Cerebellar cortex (tissue), 1 donor: Measurements from ENCODE around the gene LRRC74B.
"Not testable (repeated sequence)": the region's sequence is repeated elsewhere in the genome, so short reads cannot be mapped to it uniquely, and the experiment has no call there.

Source experiments
- DNase-seq: peaks from one replicate; pipeline ENCODE4 v3.0.0-alpha.2; 2015; ENCODE audit warnings: low spot score

Gene LRRC74B

GRCh38 chr22:21054714-21055563 is 9.2 kb downstream of the LRRC74B start:
- DNase-seq, result no peak

- no peak for DNase-seq
Observed at GRCh38 chr22:21055564-21055834, 9.8 kb downstream of the LRRC74B start.

- no peak for DNase-seq
Observed at GRCh38 chr22:21055880-21056319, 10.2 kb downstream of the LRRC74B start.

- not testable (repeated sequence) for DNase-seq
Observed at GRCh38 chr22:21060363-21060762, 14.6 kb downstream of the LRRC74B start.

- DNase-seq, result not testable (repeated sequence)
Observed at GRCh38 chr22:21061660-21062321, 16.0 kb downstream of the LRRC74B start.

GRCh38 chr22:21064425-21064824 is 18.7 kb downstream of the LRRC74B start:
- not testable (repeated sequence) for DNase-seq

- DNase-seq, result no peak
Observed at GRCh38 chr22:21064917-21065864, 19.4 kb downstream of the LRRC74B start.

- no peak for DNase-seq
Observed at GRCh38 chr22:21067075-21067900, 21.5 kb downstream of the LRRC74B start.

GRCh38 chr22:21067901-21068680 is 22.3 kb downstream of the LRRC74B start:
- no peak for DNase-seq

GRCh38 chr22:21068681-21069276 is 23.0 kb downstream of the LRRC74B start:
- DNase-seq, result no peak

- DNase-seq, result no peak
Observed at GRCh38 chr22:21069375-21069774, 23.6 kb downstream of the LRRC74B start.

GRCh38 chr22:21070690-21071615 is 25.2 kb downstream of the LRRC74B start:
- no peak for DNase-seq

- DNase-seq, result not testable (repeated sequence)
Observed at GRCh38 chr22:21071796-21072195, 26.1 kb downstream of the LRRC74B start.

- no peak for DNase-seq
Observed at GRCh38 chr22:21073023-21073422, 27.3 kb downstream of the LRRC74B start.

- DNase-seq, result no peak
Observed at GRCh38 chr22:21073482-21073881, 27.7 kb downstream of the LRRC74B start.

GRCh38 chr22:21074102-21074715 is 28.5 kb downstream of the LRRC74B start:
- DNase-seq, result peak; percentile 4

GRCh38 chr22:21075516-21076138 is 29.9 kb downstream of the LRRC74B start:
- no peak for DNase-seq
